Epithelial cell of esophagus (primary cell): Measurements from ENCODE around the gene CCDC9.
A peak's percentile ranks its signal among the peaks of the same experiment; 100 is the strongest.
"Not testable (repeated sequence)": the region's sequence is repeated elsewhere in the genome, so short reads cannot be mapped to it uniquely, and the experiment has no call there.

Experiments used
- DNase-seq: peaks from one replicate; pipeline ENCODE4 v3.0.0; 2010; ENCODE audit warnings: low read depth
- H3K4me3 ChIP-seq: 2 replicates; pipeline ENCODE4 v1.5.1; 2011; ENCODE audit warnings: mild to moderate bottlenecking, low read length, control low read depth
- CTCF ChIP-seq: IDR thresholded peaks from 2 replicates; pipeline ENCODE4 v1.5.1; 2011; ENCODE audit warnings: low read depth, mild to moderate bottlenecking, low read length, control low read depth, inconsistent platforms; ENCODE audit not compliant: insufficient read depth; ENCODE audit errors: missing control alignments

Gene CCDC9

DNA sequence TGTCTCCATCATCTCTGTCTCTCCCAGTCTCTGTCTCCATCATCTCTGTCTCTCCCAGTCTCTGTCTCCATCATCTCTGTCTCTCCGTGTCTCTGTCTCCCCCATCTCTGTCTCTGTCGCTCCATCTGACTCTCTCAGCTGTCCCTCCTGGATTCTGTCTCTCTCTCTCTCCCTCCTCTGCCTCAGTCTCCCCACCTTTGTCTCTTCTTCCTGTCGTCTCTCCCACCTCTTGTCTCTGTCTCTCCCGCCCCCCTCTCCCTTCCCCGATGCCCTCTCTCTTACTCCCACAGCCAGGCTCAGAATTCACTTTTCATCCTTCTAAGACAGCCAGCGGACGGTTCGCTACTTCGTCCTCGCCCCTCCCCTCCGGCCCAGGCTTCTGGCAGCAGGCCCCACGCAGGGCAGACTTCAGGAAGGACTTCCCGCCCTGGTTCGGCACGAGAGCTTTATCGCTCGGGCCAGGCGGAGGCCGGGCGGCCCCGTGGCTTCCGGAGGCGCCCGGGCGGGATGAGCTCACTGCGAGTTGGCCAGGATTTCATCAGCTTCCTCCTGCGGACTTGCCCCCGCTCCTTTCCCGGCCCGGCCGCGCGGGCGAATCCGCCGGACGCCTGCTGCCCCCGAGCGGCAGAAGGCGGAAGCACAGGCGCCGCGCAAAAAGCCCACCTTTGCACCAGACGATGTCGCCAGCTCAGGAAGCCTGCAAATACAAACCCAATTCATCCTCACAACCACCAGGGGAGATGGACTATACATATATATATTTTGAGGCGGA, 12.4 kb upstream of the CCDC9 start:
- H3K4me3 ChIP-seq = peak overlapping the region; percentile 45
- DNase-seq = peak; percentile 95
- TF ChIP-seq CTCF = peak; percentile 70

GRCh38 chr19:47247308-47247990, 8.9 kb upstream of the CCDC9 start:
- no peak overlapping the region for H3K4me3 ChIP-seq
- peak; percentile 93 for TF ChIP-seq CTCF
- peak; percentile 80 for DNase-seq

DNA sequence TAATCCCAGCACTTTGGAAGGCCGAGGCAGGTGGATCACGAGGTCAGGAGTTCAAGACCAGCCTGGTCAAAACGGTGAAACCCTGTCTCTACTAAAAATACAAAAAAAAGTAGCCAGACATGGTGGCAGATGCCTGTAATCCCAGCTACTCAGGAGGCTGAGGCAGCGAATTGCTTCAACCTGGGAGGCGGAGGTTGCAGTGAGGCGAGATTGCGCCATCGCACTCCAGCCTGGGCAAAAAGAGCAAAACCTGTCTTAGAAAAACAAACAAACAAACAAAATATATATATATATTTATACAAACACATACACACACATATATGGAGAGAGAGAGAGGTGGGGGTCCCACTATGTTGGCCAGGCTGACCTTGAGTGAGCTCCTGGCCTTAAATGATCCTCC, 3.3 kb upstream of the CCDC9 start:
- not testable (repeated sequence) for H3K4me3 ChIP-seq

GRCh38 chr19:47253467-47253881, 2.9 kb upstream of the CCDC9 start:
- no peak for TF ChIP-seq CTCF
- DNase-seq = peak; percentile 89
- H3K4me3 ChIP-seq = no peak overlapping the region

More for the DNA sequence above, 3.3 kb upstream of the CCDC9 start:
- peak; percentile 16 for DNase-seq

DNA sequence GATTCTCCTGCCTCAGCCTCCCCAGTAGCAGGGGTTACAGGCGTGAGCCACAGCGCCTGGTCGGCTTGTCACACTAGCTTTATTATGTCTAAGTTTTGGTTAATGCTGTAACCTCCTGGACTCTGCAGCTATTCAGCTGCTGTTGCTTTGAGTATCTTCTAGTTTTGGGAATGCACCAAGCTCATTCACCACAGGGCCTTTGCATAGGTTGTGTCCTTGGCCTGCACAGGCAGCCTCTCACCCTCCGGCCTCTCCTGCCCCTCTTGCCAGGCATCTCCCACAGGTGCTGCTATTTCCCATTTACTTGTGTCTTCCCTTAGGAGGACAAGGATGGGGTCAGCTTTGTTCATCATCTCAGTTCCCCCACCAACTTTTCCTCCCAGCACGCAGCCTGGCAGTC, 2.4 kb upstream of the CCDC9 start:
- H3K4me3 ChIP-seq = no peak overlapping the region
- TF ChIP-seq CTCF = no peak
- no peak for DNase-seq

GRCh38 chr19:47256693-47257410, 527 bp downstream of the CCDC9 start:
- DNase-seq = peak; percentile 99
- peak overlapping the region; percentile 73 for H3K4me3 ChIP-seq
- TF ChIP-seq CTCF = no peak
